HG03342 (cell line): Measurements from ENCODE around the gene OSGEP.

Experiments used
- ATAC-seq: cut with Tn5 transposase; IDR thresholded peaks from one replicate; pipeline ENCODE4 v1.9.1; 2021; ENCODE audit warnings: mild to moderate bottlenecking, moderate library complexity; ENCODE audit not compliant: unreplicated experiment

Gene OSGEP

GRCh38 chr14:20434701-20435581, 19.7 kb downstream of the OSGEP start:
- ATAC-seq = no peak

DNA sequence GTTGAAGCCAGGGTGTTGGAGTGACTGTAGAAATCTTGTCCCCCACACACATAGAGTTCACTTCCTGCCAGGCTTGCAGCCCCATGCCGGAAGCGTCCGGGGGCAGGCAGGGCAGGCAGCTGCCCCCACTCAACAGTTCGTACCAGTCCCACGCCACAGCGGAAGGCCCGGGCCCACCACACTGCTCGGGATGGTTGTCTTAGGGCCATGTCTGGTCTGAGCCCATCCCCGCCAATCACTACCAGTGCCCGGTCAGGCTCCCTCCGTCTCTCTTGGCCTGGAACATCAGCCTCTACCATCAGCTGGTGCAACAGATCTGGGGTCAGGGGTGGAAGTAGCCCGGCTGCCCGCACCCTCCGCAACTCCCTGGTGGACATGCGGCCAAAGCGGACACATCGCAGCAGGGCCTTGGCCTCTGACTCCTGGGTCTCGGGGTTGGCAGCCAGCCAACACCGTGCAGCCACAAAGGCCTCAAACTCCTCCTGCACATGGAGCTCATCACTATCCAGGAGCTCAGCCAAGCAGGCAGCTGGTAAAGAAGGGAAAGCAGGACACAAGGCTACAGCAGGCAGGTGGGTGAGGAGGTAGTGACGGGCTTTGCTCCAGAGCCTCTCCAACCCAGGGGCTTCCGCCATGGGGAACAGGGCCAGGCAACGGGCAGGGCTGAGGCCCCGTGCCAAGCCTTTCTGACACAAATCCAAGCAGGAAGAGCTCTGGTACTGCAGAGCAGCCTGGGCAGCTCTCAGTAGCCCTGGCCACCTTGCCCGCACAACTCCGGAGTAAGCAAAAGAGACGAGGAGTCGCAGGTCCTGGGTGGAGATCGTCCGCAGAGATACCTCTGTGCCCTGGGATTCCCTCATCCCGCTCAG, 24.6 kb downstream of the OSGEP start:
- no peak for ATAC-seq

DNA sequence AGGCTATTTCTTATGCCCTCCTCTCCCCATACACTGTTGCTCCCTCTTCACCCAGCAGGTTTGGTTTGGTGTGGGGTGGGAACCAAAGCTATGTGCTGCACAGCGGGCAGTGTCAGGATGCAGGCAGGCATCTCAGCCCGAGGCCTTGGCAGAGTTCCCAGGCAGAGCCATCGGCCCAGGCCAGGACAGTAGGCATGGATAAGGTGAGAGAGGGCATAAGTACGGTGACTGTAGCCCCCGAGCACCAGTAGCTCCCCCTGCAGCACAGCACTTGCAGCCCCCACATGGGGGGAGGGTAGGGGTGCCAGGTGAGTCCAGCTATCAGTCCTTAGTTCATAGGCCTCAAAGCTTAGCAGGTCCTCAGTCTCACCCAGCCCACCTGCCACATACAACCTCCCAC, 25.8 kb downstream of the OSGEP start:
- no peak for ATAC-seq

DNA sequence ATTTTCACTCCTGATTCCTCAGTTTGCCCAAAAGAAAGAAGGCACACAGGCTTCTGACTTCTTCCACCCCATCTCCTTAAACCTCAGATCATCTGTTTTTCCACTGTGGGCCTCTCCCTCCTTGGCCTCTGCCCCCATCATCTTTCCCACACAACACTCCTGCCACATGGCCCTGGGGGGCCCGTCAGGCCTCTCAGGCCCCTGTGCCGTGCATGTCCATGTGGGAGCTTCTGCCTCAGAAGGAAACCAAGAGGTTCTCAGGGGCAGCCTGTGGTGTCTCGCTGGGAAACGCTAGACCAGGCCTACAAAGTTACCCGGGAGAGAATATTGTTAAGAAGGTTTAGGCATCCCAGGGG, 26.6 kb downstream of the OSGEP start:
- peak; percentile 12 for ATAC-seq

DNA sequence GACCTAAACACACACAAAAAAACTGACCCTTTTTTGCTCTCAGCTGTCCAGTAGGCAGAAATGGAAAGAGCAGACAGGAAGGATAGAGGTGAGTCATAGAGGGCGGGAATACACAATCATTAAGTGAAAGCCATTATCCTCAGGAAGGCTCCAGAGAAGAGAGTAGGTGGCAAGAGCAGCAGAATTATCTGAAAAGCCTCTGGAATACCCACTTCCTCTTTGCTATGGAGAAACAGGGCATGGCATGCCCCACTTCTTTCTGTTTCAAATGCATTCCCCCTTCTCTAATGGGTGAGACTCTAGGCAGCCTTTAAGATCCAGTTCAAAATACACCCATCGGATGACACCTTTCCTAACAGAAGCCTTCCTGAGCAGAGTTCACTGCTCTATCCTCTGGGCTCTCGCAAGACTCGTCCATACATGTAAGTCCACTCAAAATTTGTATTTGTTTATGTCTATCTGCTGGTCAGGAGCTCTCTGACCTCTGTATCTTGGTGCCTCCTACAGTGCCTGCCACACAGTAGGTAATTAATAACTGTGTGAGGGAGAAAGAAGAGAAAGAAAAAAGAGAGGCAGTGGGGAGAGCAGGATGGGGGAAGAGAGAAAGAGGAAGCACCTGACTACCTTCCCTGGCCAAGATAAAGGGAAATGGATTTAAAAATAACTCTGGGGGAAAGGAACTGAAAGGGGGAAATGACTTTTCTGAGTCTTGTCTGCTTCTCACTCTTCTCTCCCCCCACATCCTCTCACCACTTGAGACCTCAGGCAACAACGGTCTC, 27.2 kb downstream of the OSGEP start:
- ATAC-seq = peak; percentile 75

GRCh38 chr14:20424851-20425250, 29.8 kb downstream of the OSGEP start:
- no peak for ATAC-seq

DNA sequence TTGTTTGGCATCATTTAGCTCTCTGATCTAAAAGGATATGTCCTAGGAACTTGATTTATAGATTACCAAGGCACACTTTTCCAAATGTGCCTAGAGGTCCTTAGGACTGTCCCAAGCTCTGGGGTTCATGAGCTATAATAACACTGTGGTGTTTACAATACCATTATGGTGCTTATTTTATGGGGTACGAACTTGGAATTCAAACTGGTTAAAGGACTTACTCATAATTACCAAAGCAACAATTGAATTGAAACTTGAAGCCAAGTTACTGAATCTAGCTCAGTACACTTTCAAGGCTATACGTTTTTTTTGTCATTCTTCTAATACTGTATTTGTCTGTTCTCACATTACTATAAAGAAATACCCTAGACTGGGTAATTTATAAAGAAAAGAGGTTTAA, 31.7 kb downstream of the OSGEP start:
- no peak for ATAC-seq

- no peak for ATAC-seq
Measured at GRCh38 chr14:20421267-20421666, 33.3 kb downstream of the OSGEP start.

DNA sequence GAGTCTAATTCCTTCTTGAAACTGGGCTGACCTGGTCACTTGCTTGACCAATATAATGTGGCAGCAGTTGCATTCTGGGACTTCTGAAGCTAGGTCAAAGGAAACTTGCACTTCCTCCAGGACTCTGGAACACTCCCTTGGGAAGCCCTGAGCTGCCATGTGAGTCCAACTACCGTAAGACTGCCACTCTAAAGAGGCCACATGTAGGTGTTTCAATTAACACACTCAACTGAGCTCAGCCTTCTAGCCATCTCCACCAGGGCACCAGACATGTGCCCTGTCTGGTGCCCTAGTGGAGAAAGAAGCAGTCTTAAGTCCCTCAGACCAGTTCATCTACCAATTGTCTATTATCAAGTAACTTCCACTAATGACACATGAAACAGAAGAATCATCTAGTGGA, 35.2 kb downstream of the OSGEP start:
- ATAC-seq = no peak

DNA sequence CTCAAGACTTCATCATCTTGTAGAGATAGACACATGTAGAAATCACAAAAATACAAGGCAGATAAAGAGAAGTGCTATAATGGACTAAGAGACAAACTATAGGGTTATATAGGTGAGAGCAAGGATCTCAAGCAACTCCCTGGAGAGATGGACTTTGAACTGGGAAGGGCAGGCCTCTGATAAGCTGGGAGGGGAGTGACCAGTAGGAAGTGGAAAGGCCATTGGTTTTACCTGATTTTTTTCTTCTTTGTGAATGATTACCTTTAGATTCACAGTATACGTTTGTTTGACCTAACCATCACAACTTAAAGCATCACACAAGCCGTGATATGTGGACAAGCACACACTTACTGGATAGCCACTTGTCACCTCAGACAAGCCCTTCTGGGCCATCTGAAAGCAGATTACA, 36.1 kb downstream of the OSGEP start:
- no peak for ATAC-seq

- no peak for ATAC-seq
Measured at GRCh38 chr14:20417250-20418186, 37.1 kb downstream of the OSGEP start.

DNA sequence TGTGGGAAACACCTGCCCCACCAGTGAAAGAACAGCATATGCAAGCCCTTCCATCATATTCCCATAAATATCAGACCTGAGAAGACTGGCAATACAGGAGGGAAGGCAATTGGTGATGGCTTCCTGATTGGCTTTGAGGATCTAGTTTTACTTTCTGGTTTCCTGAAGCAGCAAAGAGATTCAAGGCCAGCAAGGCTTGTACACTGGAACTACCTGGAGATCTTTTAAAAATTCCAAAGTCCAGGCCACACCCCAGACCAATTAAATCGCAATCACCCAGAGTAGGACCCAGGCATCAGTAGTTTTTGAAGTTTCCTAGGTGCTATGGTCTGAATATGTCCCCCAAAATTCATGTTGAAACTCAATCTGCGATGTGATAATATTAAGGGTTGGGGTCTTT, 38.4 kb downstream of the OSGEP start:
- no peak for ATAC-seq

GRCh38 chr14:20415782-20416206, 38.8 kb downstream of the OSGEP start:
- peak; percentile 51 for ATAC-seq

GRCh38 chr14:20413744-20414082, 40.9 kb downstream of the OSGEP start:
- ATAC-seq = no peak

DNA sequence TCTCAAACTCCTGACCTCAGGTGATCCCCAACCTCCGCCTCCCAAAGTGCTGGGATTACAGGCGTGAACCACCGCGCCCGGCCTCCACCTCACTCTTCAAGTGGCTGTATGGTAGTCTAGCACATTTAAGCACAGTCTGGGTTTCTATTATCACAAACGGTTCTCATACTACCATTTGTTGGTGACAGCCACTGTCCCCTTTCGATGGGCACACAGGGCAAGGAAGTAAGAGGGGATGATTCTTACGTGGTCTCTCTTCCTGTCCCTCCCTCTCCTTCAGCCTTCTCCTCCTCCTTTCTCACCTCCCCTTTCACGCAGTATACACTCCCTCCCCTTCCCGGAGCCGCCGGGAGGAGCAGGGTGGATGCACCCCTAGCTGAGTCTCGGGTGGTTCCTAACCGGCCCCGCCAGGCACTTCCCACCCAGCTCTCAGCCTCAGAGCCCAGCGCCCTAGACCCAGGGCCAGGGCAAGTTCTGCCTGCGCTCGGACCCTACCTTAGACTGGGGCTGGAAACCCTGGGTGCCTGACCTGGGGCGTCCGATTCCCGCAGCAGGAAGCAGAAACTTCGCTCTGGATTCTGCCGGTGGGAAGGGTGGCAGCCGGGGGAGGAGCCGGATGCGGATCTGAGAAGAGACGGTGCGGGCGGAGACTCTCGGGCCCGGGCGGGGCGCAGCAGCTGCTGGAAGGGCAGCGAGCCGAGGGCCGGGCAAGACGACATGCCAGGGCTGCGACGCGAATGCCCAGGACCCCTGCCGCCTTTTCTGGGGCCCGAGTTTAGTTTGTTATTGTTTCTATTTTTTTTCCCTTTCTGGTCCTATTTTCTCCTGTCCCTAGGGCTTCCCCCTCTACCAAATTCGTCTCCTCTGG, 41.5 kb downstream of the OSGEP start, which contains the start of gene TEP1:
TSS of gene TEP1 (minus strand) at position 626 of the 868 bp plus-strand sequence. CDS start 5,062 bp downstream, outside the sequence.
- peak; percentile 59 for ATAC-seq

DNA sequence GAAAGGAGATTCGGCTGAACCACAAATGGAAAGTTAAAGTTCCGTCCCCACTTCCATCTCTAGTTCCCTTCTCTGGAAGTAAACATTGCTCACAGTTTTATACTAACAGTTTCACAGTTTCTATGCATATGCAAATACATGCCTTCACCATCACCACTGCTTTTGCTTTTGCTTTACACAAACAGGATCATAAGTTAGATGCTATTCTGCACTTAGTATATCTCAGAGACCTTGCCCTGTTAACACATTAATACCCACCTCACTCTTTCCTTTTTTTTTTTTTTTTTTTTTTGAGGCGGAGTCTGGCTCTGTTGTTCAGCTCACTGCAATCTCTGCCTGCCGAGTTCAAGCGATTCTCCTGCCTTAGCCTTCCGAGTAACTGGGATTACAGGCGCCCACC, 42.2 kb downstream of the OSGEP start:
- peak; percentile 67 for ATAC-seq

DNA sequence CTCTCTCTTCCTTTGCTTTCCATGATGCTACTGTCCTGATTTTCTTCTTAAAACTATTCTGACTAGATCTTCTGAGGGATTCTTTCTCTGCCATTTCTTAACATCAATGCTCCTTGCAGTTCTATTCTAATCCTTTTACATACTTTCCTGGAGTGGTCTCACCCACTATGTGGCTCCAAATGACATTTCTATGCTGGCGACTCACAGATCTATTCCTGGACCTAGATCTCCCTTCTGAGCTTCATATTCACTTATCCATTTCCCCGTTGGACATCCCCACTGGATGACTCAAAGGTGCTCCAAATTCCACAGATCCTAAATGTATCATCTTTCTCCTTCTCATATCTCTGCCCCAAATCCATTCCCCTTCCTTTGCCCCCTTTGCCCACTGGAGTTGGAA, 45.4 kb downstream of the OSGEP start:
- no peak for ATAC-seq

- ATAC-seq = no peak
Measured at GRCh38 chr14:20403521-20403920, 51.1 kb downstream of the OSGEP start.

DNA sequence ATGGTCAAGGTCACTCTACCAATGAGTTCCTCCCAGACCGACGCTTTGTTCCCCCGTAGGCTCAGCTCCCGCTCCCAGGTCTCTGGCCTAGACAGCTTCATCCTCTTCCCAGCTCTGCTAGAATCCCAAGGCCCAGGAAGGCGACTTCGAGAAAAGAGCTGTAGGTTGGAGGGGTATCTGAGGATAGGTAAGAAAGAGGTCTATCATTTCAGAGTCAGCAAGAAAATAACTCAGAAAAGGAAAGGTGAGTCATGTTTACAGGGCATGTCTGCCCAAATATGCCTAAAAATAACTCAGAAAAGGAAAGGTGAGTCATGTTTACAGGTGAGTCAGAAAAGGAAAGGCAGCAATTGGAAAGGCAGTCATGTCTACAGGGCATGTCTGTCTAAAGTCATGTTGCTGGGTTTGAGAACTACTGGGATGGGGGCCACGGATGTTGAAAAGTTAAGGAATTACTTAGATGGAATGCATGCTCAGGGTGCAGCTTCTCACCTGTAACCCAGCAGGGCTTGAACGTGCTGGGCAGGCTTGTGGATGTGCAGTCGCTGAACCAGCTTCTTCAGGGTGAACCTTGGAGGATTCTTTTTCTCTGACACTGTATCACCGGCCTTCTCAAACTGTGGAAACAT, 53.5 kb downstream of the OSGEP start:
- no peak for ATAC-seq
